ENCODE data around the gene CMBL.

- no peak for TF ChIP-seq EP300 (IDR thresholded peaks at IDR 0.05)
- TF ChIP-seq CTCF (IDR thresholded peaks at IDR 0.05): no peak
- no peak for TF ChIP-seq POLR2AphosphoS5 (IDR thresholded peaks at IDR 0.05)
- TF ChIP-seq POLR2A (IDR thresholded peaks at IDR 0.05): no peak
Observed at GRCh38 chr5:10246761-10247160, 60.9 kb downstream of the CMBL start.
